Stimulated activated naive CD4-positive, alpha-beta T cell (primary cell): ENCODE measurements around the gene RARRES2.
"Not testable (repeated sequence)": the region's sequence is repeated elsewhere in the genome, so short reads cannot be mapped to it uniquely, and the experiment has no call there.

ENCODE experiments used
- DNase-seq, 6 experiments: peaks; one replicate each; lab custom pipeline; 2025; lab: John Stamatoyannopoulos, UW

Gene RARRES2

GRCh38 chr7:150317748-150318444, 23.5 kb downstream of the RARRES2 start:
- DNase-seq: no peak

GRCh38 chr7:150316987-150317386, 24.4 kb downstream of the RARRES2 start:
- DNase-seq: not testable (repeated sequence)

DNA sequence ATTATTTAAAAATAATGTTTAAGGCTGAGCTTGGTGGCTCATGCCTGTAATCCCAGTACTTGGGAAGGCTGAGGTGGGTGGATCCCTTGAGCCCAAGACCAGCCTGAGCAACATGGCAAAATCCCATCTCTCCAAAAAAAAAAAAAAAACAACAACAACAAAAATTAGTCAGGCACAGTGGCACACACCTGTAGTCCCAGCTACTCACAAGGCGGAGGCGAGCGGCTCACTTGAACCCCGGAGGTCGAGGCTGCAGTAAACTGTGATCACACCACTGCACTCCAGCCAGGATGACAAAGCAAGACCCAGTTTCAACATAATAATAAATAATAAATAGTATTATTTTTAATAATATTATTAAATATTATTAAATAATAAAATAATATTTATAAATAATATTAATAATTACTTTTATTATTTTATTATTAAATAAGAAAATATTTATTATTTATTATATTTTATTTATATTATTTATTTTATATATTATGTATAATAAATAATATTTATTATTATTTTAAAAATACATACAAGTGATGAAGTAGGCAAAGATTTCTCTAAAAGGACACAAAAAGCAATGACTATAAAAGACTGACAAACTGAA, 26.7 kb downstream of the RARRES2 start:
- DNase-seq: no peak

DNA sequence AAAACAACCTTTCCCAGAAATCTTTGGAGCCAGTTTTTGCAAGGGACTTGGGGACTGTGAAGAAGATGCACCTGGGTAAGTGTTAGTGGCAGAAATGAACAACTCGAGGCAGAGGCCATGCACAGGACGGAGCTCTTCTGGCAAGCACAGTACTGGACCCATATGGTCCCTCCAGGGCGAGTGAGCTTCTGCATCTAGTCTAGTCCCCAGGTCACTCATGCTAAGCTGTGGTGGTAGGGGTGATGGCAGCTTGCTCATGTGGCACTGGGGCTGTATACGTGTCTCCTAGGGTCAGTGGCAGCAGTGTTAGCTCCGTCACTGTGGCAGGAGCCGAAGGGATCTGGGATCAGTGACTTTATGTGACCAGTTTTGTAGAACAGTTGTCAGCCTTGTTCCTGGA, 27.6 kb downstream of the RARRES2 start:
- DNase-seq: no peak

DNA sequence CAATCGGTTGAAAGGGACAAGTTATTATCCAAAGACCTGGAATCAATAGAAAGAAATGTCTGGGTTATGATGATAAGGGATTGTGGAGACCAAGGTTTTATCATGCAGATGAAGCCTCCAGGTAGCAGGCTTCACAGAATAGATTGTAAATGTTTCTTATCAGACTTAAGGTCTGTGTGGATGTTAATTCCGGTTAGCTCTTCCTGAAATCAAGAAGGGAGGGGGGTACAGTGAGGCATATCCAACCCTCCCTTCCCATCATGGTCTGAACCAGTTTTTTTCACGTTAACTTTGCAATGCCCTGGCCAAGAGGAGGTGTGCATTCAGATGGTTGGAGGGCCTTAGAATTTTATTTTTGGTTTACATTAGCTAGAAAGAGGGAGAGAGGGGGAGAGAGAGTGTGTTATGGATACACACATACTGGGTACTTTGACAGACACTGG, 28.0 kb downstream of the RARRES2 start:
- no peak for DNase-seq

DNA sequence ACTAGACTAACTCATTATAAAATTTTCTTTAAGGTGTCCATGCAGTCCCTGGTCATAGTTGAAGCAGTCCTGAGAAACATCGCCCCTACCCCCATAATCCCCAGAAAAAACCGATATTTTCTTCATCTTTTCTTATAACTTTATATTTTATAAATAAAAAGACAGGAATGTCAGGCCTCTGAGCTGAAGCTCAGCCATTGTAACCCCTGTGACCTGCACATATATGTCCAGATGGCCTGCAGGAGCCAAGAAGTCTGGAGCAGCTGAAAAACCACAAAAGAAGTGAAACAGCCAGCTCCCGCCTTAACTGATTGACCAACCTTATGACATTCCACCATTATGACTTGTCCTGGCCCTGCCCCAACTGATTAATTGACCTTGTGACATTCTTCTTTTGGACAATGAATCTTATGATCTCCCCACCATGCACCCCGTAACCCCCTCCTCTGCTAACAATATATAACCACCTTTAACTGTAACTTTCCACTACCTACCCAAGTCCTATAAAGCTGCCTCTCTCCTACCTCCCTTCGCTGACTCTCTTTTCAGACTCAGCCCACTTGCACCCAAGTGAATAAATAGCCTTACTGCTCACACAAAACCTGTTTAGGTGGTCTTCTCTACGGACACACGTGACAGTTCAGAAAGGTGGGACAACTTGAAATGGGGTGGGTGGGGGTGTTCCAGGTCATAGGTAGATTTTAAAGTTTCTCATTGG, 28.6 kb downstream of the RARRES2 start:
- not testable (repeated sequence) for DNase-seq

- DNase-seq: no peak
Observed at GRCh38 chr7:150311711-150312110, 29.7 kb downstream of the RARRES2 start.

DNA sequence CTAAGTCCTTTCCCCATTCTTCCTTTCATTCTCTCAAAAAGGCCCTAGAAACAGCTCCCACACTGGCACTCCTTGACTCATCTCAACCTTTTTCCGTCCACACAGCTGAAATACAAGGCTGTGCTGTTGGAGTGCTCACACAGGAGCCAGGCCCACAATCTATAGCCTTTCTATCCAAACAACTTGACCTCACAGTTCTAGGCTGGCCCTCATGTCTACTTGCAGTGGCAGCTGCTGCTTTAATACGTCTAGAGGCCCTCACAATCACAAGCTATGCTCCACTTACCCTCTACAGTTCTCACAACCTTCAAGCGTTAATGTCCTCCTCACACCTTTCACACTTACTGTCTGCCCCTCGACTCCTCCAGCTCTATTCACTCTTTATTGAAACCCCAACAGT, 30.3 kb downstream of the RARRES2 start:
- DNase-seq: no peak

GRCh38 chr7:150308575-150308974, 32.9 kb downstream of the RARRES2 start:
- no peak for DNase-seq

GRCh38 chr7:150307904-150308303, 33.5 kb downstream of the RARRES2 start:
- no peak for DNase-seq

DNA sequence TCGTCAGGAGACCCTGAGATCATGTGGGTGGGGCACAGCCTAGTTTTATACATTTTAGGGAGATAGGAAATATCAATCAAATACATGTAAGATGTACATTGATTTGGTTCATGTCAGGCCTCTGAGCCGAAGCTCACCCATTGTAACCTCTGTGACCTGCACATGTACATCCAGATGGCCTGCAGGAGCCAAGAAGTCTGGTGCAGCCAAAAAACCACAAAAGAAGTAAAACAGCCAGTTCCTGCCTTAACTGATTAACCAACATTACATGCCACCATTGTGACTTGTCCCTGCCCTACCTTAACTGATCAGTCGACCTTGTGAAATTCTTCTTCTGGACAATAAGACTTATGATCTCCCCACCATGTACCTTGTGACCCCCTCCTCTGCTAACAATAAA, 34.3 kb downstream of the RARRES2 start:
- no peak for DNase-seq

DNA sequence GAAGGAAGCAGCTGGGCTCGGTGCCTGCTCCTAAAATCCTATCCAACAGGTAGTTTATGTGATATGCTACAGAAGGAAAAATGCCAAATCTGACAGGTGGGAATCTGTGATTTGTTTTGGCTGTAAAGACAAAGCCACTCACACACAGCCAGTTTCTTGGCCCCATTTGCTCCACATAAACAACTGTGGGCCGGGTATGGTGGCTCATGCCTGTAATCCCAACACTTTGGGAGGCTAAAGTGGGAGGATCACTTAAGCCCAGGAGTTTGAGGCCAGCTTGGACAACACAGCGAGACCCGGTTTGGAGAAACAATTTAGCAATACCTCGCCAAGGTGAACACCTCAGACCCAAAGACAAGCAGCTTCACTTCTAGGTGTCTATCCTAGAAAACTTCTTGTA, 35.1 kb downstream of the RARRES2 start:
- not testable (repeated sequence) for DNase-seq

GRCh38 chr7:150305903-150306284, 35.5 kb downstream of the RARRES2 start:
- not testable (repeated sequence) for DNase-seq

DNA sequence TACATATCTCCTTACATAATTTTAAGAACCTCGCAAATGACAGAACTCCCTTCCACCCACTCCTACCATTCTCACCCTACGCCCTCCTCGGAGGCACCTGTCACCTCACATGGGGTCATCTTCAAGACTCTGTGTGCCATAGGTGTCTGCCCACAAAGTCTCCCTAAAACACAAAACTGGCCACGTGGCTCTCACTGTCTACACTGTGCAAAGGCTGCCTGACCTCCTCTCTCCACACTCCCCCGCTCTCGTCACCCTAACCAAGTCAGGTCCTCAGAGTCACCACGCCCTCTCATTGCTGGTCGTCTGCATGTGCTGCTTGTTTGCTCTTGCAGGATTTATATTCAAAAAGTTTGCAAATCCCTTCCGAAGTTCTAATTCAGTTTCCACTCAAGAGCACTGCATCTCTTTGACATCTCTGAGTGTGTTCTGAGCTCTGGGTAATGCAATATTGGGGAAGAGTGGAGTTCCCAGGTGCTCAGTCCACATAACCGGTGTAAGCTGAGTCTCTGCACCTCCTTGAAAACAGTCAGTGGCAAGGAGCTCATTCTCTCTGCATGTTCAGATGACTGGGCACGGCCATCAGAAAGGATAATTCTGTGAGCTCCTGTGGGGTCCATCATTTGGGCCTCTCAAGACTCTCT, 36.0 kb downstream of the RARRES2 start:
- DNase-seq: not testable (repeated sequence)

GRCh38 chr7:150304499-150305258, 36.8 kb downstream of the RARRES2 start:
- not testable (repeated sequence) for DNase-seq

DNA sequence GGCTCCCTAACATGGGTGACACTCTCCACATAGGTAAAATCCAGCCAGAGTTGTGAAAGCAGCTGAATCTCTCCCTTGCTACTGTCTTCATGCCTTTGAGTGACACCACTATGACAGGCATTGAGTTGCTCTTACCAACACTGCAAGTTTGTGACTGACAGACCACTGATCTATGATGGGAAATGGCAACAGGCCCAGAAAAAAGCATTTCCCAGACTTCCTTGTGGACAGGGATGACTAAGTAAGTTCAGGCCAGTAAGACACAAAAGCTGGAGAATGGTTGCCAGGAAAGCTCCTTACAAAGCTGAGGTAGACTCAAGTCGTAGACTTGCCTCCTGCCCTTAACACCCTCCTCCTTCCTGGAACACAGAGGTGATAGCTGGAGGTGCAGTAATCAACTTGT, 38.5 kb downstream of the RARRES2 start:
- DNase-seq: not testable (repeated sequence)

GRCh38 chr7:150297978-150298377, 43.5 kb downstream of the RARRES2 start:
- DNase-seq: not testable (repeated sequence)

GRCh38 chr7:150296802-150297201, 44.6 kb downstream of the RARRES2 start:
- not testable (repeated sequence) for DNase-seq

GRCh38 chr7:150295614-150296013, 45.8 kb downstream of the RARRES2 start:
- DNase-seq: not testable (repeated sequence)

- DNase-seq: not testable (repeated sequence)
Observed at GRCh38 chr7:150295027-150295426, 46.4 kb downstream of the RARRES2 start.

DNA sequence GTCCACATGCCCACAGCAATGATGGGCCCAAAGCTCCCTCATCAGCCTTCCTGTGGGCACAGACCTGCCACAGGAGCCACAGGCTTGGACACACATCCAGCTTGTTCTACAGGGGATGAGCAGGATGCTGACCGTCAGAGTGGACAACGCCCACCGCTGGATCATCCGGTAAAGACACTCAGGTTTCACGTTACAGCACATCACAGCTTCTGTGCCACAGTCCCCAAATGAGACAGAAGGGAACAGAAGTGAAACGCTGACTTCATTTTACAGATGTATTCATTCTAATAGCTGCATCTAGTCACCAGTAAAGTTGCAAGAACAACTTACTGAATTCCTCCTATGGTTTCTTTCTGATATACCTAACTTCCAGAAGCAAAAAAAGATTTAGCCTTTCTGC, 51.1 kb downstream of the RARRES2 start:
- not testable (repeated sequence) for DNase-seq

DNA sequence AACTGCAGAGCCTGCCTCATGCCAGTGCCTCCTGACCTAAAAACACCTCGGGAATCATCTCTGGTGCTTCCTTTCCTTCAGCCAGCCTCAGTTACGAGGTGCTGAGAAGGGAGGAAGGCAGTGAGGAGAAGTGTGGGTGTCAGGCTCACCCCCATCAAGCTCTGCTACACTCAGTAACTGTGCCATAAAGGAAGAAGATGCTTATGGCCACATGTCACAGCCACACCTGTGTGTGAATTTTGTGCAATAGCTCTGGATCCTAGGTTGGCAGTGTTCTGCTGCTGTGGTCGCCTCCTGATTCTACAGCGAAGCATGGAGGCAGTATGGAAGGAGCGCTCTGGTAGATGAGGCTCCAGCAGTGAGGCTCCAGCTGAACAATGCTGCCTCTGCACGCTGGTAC, 52.6 kb downstream of the RARRES2 start:
- not testable (repeated sequence) for DNase-seq
